Fibroblast of lung (primary cell): Measurements from ENCODE around the gene APP. TPM values are rescaled to one million over a fixed set of nuclear protein-coding genes. Genes with fewer than 3 reads are reported as not detected.

Experiments used
- DNase-seq, 2 donors: peaks; one replicate each; pipeline versions ENCODE4 v3.0.0 to v3.0.0-alpha.2; 2010; ENCODE audit warnings: low read depth in 2 of 2
- H2AFZ ChIP-seq: 2 replicates; pipeline ENCODE4 v1.5.1; 2012; ENCODE audit warnings: low read length, control low read depth, inconsistent platforms
- H3K27ac ChIP-seq: 2 replicates; pipeline ENCODE4 v1.5.1; 2011; ENCODE audit warnings: low read length, control low read depth; ENCODE audit not compliant: insufficient read depth
- H3K27me3 ChIP-seq: 2 replicates; pipeline ENCODE4 v1.5.1; 2011; ENCODE audit warnings: mild to moderate bottlenecking, low read length; ENCODE audit not compliant: control insufficient read depth, insufficient read depth
- H3K36me3 ChIP-seq: 2 replicates; pipeline ENCODE4 v1.5.1; 2011; ENCODE audit warnings: low read length; ENCODE audit not compliant: control insufficient read depth, insufficient read depth
- H3K4me1 ChIP-seq: 2 replicates; pipeline ENCODE4 v1.5.1; 2011; ENCODE audit warnings: low read length; ENCODE audit not compliant: control insufficient read depth, insufficient read depth; ENCODE audit errors: extremely low read depth
- H3K4me2 ChIP-seq: 2 replicates; pipeline ENCODE4 v1.5.1; 2011; ENCODE audit warnings: low read length, control low read depth; ENCODE audit not compliant: insufficient read depth; ENCODE audit errors: extremely low read depth
- H3K4me3 ChIP-seq, 4 experiments: fragments of 200-600 bp in 1 of 4; sonication (generic) in 1 of 4; replicated peaks in 1 of 4; 2 replicates each; pipeline ENCODE4 v1.5.1; 2011 to 2016; ENCODE audit warnings: low read length in 4 of 4, low read depth in 3 of 4, mild to moderate bottlenecking in 3 of 4, control low read depth in 2 of 4, inconsistent platforms in 1 of 4, mixed read lengths in 1 of 4; ENCODE audit not compliant: insufficient read depth in 1 of 4; ENCODE audit errors: control extremely low read depth in 1 of 4
- H3K79me2 ChIP-seq: 2 replicates; pipeline ENCODE4 v1.5.1; 2012; ENCODE audit warnings: mild to moderate bottlenecking, low read length, inconsistent platforms; ENCODE audit not compliant: control insufficient read depth, insufficient read depth
- H3K9ac ChIP-seq: 2 replicates; pipeline ENCODE4 v1.5.1; 2011; ENCODE audit warnings: mild to moderate bottlenecking, low read length, control low read depth; ENCODE audit not compliant: insufficient read depth
- H3K9me3 ChIP-seq: 2 replicates; pipeline ENCODE4 v1.5.1; 2012; ENCODE audit warnings: low read depth, low read length; ENCODE audit not compliant: control insufficient read depth, insufficient read depth
- H4K20me1 ChIP-seq: 2 replicates; pipeline ENCODE4 v1.5.1; 2011; ENCODE audit warnings: low read length; ENCODE audit not compliant: control insufficient read depth, insufficient read depth; ENCODE audit errors: extremely low read depth
- EZH2 ChIP-seq: IDR thresholded peaks from 2 replicates; pipeline ENCODE4 v1.5.1; 2012; ENCODE audit warnings: low read length, control low read depth, mild to moderate bottlenecking; ENCODE audit errors: missing control alignments
- polyA plus RNA-seq, 2 donors: library from polyadenylated mRNA; depleted of rRNA in 1 of 2; stranded (reverse) in 1 of 2; unstranded in 1 of 2; fragments of >200 nt; gene quantifications; 2 replicates each; pipeline ENCODE4 v1.2.1, GENCODE V29; 2011 to 2012; ENCODE audit warnings: missing spikeins in 1 of 2
- total RNA-seq: library from RNA; depleted of rRNA; stranded (reverse); fragments of >200 nt; gene quantifications from 2 replicates; pipeline ENCODE4 v1.2.1, GENCODE V29; 2014
- TF ChIP-seq, protein P1 (sequence below), 2 donors: IDR thresholded peaks in 1 of 2; conservative IDR thresholded peaks in 1 of 2; 1 replicate in 1 of 2; 2 replicates in 1 of 2; pipeline ENCODE4 v1.5.1; 2011 to 2012; ENCODE audit warnings: low read length in 2 of 2, control low read depth in 1 of 2, inconsistent platforms in 1 of 2, low read depth in 1 of 2, mild to moderate bottlenecking in 1 of 2

Gene APP
- total and polyA plus RNA-seq, 2 donors (not counting 1 experiment from before 2014, with no cell fraction given), result 633 to 1,088 TPM

- Histone ChIP-seq H3K27me3 (no peaks in the 10 kb centered on the region), H3K79me2 (no peaks in the 10 kb centered on the region), H3K9me3 (no peaks in the 10 kb centered on the region), H3K4me3 (no peak overlapping the region), H4K20me1 (no peaks in the 10 kb centered on the region), H3K4me2 (no peak overlapping the region), H3K4me1 (no peaks in the 10 kb centered on the region), H3K27ac (no peak overlapping the region), H3K9ac (no peak overlapping the region), H2AFZ (no peak overlapping the region), H3K36me3 (peaks cover 3% of the 10 kb centered on the region)
- DNase-seq, result no peak
- no peak for TF ChIP-seq EZH2
- TF ChIP-seq, protein P1, sequence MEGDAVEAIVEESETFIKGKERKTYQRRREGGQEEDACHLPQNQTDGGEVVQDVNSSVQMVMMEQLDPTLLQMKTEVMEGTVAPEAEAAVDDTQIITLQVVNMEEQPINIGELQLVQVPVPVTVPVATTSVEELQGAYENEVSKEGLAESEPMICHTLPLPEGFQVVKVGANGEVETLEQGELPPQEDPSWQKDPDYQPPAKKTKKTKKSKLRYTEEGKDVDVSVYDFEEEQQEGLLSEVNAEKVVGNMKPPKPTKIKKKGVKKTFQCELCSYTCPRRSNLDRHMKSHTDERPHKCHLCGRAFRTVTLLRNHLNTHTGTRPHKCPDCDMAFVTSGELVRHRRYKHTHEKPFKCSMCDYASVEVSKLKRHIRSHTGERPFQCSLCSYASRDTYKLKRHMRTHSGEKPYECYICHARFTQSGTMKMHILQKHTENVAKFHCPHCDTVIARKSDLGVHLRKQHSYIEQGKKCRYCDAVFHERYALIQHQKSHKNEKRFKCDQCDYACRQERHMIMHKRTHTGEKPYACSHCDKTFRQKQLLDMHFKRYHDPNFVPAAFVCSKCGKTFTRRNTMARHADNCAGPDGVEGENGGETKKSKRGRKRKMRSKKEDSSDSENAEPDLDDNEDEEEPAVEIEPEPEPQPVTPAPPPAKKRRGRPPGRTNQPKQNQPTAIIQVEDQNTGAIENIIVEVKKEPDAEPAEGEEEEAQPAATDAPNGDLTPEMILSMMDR (conservative IDR thresholded peaks at IDR 0.05 in 1 of 2, IDR thresholded peaks at IDR 0.05 in 1 of 2; ENCODE audit: low read depth in 1 of 2, low read length in 2 of 2), result no peak
These were observed 280.6 kb downstream of the APP start for GRCh38 chr21:25890001-25890400.

DNA sequence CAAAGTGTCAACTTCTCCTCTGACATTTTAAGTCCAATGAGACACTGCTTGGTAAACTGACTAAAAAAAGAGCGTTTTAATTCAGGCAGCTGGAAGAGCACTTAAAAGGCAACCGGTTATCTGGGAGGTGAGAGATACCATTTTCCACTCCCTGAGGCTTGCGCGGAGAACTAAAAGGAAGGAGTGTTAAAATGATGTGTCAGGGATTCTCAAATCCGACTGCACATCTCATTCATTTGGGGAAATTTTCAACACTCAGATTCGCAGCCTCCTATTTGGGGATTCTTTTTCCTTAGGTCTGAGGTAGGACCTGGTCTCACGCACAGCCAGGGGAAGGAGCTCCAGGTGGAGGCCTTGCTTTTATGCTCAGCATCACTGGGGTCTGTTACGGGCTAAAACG lies 281.9 kb downstream of the APP start:
- DNase-seq, result no peak

GRCh38 chr21:25887646-25888306 lies 282.8 kb downstream of the APP start:
- Histone ChIP-seq H3K4me3 (no peak overlapping the region), H4K20me1 (no peaks in the 10 kb centered on the region), H3K27ac (no peak overlapping the region), H3K4me1 (no peaks in the 10 kb centered on the region), H3K36me3 (peaks cover 1% of the 10 kb centered on the region), H3K27me3 (no peaks in the 10 kb centered on the region), H3K4me2 (no peak overlapping the region), H3K79me2 (no peaks in the 10 kb centered on the region), H3K9me3 (no peaks in the 10 kb centered on the region), H2AFZ (no peak overlapping the region), H3K9ac (no peak overlapping the region)
- no peak for DNase-seq
- TF ChIP-seq EZH2, result no peak
- TF ChIP-seq, protein P1 (conservative IDR thresholded peaks at IDR 0.05 in 1 of 2, IDR thresholded peaks at IDR 0.05 in 1 of 2; ENCODE audit: low read depth in 1 of 2, low read length in 2 of 2), result no peak

More for the DNA sequence above, 281.9 kb downstream of the APP start:
- no peak overlapping the region for H3K4me2 ChIP-seq
- no peaks in the 10 kb centered on the region for H4K20me1 ChIP-seq
- no peak for TF ChIP-seq EZH2
- TF ChIP-seq, protein P1 (conservative IDR thresholded peaks at IDR 0.05 in 1 of 2, IDR thresholded peaks at IDR 0.05 in 1 of 2; ENCODE audit: low read depth in 1 of 2, low read length in 2 of 2), result no peak
- no peak overlapping the region for H3K27ac ChIP-seq
- H3K27me3 ChIP-seq, result no peaks in the 10 kb centered on the region
- H3K9me3 ChIP-seq, result no peaks in the 10 kb centered on the region
- no peak overlapping the region for H2AFZ ChIP-seq
- no peaks in the 10 kb centered on the region for H3K79me2 ChIP-seq
- peaks cover 1% of the 10 kb centered on the region for H3K36me3 ChIP-seq
- H3K4me3 ChIP-seq, result no peak overlapping the region
- no peaks in the 10 kb centered on the region for H3K4me1 ChIP-seq
- H3K9ac ChIP-seq, result no peak overlapping the region
